Mesenteric fat pad (tissue), 1 donor: ENCODE data around the gene MAGI2. TPM values are rescaled to one million over a fixed set of nuclear protein-coding genes. Genes with fewer than 3 reads are reported as not detected.

Experiments used
- DNase-seq: peaks from one replicate; pipeline ENCODE4 v3.0.0-alpha.2; 2020; ENCODE audit warnings: low spot score
- total RNA-seq: library from RNA; stranded (reverse); fragmentation: NEBNext Ultra II Directional; extraction: Animal tissue kit (Norgen Biotek cat#: 25700); gene quantifications from one replicate; pipeline ENCODE4 v1.2.1, GENCODE V29; 2021
- donor health status: DM: yes; HTN: yes; CAD: no.

The MAGI2 gene
- total RNA-seq, 1 donor from 2014 or later, result 9.7 TPM

DNA sequence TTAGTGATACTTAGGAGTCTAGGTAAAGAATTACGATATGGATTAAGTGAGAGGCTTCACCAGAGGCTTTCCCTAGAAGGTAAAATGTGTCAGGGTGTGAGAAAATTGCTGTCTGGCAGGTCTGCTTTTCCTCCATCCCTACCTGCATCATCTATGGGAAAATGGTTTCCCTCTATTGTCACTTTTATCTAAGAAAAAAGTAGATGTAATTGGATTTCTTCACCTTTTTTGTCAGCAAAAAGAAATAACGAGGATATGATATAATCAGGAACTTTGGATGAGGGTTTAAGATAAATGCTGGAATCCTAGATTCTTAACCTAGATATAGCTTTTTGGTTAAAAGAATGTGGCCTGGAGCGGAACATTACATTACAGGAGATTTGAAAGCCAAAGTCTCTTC is 146.1 kb downstream of the MAGI2 start:
- DNase-seq, result no peak

DNA sequence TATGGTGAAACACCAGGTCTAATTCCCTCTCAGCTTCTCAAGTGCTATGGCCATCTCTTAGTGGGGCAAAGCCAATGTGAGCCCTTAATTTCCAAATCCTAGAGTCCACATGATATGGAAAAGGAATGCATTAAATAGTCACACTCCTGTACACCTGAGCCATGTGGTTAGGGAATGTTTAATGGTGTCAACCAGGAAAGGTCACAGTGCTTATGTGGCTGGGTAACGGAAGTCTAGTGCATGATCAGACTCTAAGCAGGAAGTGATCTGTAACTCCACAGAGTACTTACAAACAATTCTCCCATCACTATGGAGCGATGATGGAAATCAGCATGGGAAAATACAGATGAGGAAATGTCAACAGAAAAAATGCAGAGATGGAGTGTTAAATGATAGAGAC is 148.8 kb downstream of the MAGI2 start:
- DNase-seq, result no peak

DNA sequence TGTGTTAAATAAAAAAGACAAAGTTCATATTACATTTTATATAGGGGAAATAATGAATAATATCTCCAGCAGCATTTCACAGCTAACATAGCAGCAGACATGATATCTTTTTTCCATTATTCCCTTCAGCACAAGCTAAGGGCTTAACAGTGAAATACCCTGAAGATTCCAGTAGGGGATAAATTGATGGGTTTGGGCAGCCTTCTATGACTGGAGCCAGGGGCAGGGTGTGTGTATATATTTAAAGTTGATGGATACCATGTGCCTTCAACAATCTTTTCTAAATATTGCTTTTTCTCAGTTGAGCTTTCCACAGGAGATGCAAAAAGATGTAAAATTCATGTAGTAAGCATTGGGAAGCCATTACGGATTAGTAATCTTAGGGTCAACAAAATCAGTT is 151.2 kb downstream of the MAGI2 start:
- no peak for DNase-seq

GRCh38 chr7:79301419-79301818 is 152.0 kb downstream of the MAGI2 start:
- DNase-seq, result no peak

DNA sequence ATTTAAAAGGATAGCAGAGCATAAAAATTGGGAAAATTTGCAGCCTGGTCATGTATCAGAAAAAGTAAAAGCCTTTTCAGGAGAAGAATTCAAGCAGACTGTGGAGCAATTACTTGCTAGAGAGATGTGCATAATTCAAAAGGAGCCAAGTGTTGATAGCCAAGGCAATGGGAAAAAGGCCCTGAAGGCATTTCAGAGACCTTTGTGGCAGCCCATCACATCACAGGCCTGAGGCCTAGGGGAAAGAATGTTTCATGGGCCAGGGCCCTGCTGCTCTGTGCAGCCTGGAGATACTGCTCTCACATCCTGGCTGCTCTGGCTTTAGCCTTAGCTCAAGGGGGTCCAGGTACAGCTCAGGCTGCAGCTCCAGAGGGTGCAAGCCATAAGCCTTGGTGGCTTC is 152.9 kb downstream of the MAGI2 start:
- no peak for DNase-seq

- DNase-seq, result no peak
These were observed 155.2 kb downstream of the MAGI2 start for GRCh38 chr7:79298145-79298760.

DNA sequence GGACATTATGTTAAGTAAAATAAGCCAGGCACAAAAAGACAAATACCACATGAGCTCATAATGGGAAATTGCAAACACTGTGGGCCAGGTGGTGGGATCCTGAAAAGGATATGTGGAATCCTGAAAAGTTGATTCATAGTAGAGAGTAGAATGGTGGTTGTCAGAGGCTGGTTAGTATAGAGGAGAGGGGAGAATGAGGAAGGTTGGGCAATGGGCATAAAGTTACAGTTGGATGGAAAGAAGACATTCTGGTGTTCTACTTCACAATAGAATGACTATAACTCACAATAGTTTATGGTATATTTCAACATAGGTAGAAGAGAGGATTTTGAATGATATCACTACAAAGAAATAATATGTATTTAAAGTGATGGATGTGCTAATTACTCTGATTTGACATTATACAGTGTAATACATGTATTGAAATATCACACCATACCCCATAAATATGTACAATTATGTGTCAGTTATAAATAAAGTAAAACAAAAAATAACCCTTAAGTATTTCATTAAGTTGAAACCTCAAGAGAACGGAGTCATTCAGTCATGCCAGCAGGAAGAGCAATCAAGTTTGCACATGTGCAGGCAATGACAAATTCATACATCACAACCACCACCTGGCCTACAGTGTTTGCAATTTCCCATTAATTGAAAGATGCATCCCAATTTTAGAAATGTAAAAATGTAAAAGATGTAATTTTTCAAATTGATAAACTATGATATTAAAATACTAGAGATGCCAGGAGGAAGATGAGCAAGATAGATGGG is 156.7 kb downstream of the MAGI2 start:
- no peak for DNase-seq

DNA sequence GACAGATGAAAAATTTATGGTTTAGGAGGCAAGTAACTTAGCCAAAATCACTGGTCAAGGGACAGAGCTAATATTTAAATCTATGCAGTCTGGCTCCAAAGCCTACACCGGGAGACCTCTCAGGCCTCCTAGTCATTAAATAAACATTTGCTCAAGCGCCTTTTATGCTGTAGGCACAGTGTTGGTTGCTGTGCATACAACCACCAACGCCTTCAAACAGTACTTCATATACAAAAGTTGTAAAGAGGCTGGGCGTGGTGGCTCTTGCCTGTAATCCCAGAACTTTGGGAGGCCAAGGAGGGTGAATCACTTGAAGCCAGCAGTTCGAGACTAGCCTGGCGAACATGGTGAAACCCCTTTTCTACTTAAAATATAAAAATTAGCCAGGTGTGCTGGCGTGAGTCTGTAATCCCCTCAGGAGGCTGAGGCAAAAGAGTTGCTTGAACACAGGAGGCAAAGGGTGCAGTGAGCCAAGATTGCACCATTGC is 159.8 kb downstream of the MAGI2 start:
- no peak for DNase-seq

GRCh38 chr7:79292834-79293233 is 160.6 kb downstream of the MAGI2 start:
- DNase-seq, result no peak

DNA sequence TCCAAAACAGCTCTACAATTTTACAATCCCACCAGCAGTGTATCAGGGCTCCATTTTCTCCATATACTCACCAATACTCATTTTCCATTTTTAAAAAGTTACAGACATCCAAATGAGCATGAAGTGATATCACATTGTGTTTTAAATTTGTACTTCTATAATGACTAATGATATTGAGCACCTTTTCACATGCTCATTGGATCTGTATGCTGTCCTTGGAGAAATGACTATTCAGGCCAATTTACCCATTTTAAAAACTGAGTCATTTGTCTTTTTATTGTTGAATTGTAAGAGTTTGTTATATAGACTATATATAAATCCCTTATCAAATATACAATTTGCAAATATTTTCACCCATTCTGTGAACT is 162.0 kb downstream of the MAGI2 start:
- no peak for DNase-seq

GRCh38 chr7:79290841-79291497 is 162.5 kb downstream of the MAGI2 start:
- no peak for DNase-seq

GRCh38 chr7:79290398-79290797 is 163.1 kb downstream of the MAGI2 start:
- DNase-seq, result no peak

DNA sequence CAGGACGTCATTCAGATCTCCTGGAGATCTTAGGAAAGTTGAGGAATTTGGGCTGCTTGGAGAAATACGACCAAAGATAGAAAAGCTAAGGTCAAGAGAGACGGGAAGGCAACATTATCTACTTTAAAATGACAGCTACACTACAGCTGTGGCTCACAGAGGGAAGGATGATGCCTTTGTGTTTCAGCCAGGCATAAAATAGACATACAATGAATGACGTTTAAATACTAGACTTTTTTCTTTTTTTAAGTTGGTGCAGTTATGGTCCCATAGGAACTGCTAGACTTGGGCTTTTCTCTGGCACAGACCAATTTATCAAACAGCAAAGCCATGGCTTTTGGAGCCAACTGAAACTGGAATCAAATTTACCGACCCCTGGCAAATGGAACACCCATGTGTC is 164.8 kb downstream of the MAGI2 start:
- no peak for DNase-seq

DNA sequence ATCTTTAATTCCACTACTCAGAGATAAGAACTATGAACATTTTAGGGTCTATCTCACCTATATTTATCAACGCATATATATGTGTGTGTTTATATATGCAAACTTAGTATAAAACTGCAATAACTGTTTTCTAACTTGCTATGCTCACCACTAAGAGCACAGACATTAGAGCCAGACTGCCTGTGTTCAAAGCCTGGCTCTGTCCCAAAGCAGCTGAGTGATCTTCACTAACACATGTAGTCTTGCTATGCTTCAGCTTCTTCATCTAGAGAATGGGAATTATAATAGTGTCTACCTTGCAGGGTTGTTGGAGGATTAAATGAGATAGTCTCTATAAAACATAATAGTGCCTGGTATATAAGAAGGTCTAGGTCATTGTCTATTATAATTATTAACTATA is 165.5 kb downstream of the MAGI2 start:
- no peak for DNase-seq

DNA sequence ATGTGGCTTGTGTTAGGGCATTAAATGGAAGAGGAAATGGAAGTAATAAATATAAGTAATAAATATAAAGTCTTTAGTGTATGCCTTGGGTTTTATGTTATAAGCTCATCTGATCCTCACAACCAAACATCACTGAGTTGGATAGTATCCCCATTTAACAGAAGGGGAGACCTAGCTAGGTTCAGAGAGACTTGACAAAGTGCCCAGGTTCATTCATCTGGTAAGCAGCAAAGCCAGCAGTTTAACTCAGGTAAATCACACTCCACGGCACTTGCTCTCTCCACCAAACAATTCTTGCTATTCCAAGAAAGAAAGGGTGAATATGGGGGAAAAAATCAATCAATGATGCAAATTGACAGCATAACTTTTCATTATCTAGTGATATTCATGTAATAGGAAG is 167.3 kb downstream of the MAGI2 start:
- no peak for DNase-seq

GRCh38 chr7:79285756-79286155 is 167.7 kb downstream of the MAGI2 start:
- DNase-seq, result no peak

DNA sequence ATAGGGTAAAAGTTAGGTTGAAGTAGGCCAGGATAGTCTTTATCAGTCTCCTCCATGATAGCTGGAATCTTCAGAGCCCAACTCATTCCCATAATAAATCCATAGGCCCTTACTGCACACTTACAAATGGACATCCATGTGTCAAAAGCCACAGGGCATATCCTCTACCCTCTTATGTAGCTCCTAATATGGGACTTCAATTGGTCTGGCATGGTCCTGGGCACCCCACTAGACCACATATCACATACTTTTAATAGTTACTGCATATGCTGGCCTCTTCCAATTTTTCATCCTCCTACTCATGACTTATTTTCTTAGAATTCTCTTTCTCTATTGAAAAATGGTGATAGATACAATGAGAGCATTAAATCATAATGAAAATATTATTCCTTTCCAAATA is 169.3 kb downstream of the MAGI2 start:
- DNase-seq, result no peak

DNA sequence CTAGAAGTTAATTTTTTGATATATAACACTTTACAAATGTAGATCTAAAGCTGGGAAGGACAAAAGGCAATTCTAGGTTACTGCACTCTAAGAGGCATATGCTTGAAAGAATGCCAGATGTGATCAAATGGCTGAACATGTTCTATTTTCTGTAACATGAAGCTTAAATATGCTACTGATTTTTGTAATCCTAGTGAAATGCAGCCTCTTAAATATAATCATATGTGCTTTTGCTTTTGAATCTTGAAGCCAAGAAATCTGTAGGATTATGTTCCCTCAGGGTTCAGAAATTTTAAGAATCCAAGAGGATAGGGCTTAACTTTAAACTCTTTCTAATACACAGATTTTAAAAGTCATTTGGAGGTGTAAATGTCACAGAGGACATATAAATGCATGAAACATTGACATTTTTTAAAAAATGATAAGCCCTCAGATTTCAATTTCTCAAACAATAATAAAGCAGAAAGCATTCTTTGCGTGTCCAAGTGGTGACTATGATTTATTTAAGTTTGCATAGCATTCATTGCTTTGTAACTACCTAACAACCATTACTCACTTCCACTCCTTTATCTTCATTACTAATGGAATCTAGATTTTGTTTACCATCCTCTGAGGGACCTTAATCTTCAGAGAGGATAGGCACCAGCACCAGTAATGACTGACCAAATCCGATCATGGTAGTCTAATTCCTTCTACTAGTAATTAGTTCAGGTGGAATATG is 170.4 kb downstream of the MAGI2 start:
- DNase-seq, result no peak

DNA sequence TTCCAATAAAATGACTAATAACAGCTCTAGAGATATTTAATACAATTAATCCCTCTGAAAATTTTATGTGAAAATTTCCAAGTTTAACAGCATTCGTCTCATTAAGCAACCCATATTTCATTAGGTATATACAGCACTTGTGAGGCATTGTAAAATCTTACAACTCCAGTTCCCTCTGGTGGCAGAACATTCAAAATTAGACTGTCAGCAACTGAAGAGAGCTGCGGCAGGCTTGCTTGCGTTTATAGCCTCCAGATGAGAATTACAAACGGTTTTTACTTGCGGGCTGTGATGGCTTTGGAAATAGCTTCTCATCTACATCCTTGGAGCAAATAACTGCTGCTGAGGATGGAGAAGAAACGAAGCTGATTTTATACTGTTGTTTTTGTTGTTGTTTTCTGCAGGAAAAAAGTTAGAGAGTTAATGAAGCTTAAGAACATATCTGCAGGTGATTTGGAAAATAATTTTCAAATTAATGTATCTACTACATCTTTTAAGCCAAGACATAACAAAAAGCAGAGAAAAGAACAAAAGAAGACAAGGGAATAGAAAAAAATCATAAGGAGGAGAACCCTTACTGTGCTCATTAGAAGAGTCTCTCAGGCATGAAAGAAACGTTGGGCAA is 171.3 kb downstream of the MAGI2 start:
- no peak for DNase-seq

GRCh38 chr7:79281426-79281825 is 172.0 kb downstream of the MAGI2 start:
- DNase-seq, result no peak

GRCh38 chr7:79272938-79273337 is 180.5 kb downstream of the MAGI2 start:
- no peak for DNase-seq
